Activated CD4-positive, alpha-beta T cell treated with anti-CD3 and anti-CD28 coated beads, Interleukin-2, amount 10 ng/mL, durations not matched to agents 7 days and 5 days (primary cell): ENCODE data around the gene IRF2. TPM values are rescaled to one million over a fixed set of nuclear protein-coding genes. Genes with fewer than 3 reads are reported as not detected.

Experiments used
- CTCF ChIA-PET: fragments of 350-600 bp; sonication (Branson Sonifier 250); formaldehyde crosslinking; loops from one replicate; lab custom pipeline; 2021; ENCODE audit warnings: antibody characterized with exemption; lab: Charles Lee
- POLR2A ChIA-PET: fragments of 350-600 bp; sonication (Branson Sonifier 250); formaldehyde crosslinking; loops from one replicate; lab custom pipeline; 2021; ENCODE audit warnings: antibody characterized with exemption; lab: Charles Lee
- DNase-seq: peaks from one replicate; pipeline ENCODE4 v3.0.0-alpha.2; 2020
- H3K27ac Mint-ChIP-seq: one replicate; pipeline ENCODE4 v1.8.0; 2021; ENCODE audit warnings: mild to moderate bottlenecking, moderate library complexity, mixed read lengths
- H3K27me3 Mint-ChIP-seq: one replicate; pipeline ENCODE4 v1.8.0; 2021; ENCODE audit warnings: mixed read lengths
- H3K36me3 Mint-ChIP-seq: one replicate; pipeline ENCODE4 v1.8.0; 2021; ENCODE audit warnings: low read depth, mixed read lengths
- H3K4me1 Mint-ChIP-seq: one replicate; pipeline ENCODE4 v1.8.0; 2021; ENCODE audit warnings: mixed read lengths
- H3K4me3 Mint-ChIP-seq: one replicate; pipeline ENCODE4 v1.8.0; 2021; ENCODE audit warnings: mild to moderate bottlenecking, moderate library complexity, mixed read lengths
- H3K9me3 Mint-ChIP-seq: one replicate; pipeline ENCODE4 v1.8.0; 2021; ENCODE audit warnings: mixed read lengths
- total RNA-seq, 2 experiments: library from RNA; stranded (reverse); gene quantifications; one replicate each; pipeline ENCODE4 v1.2.3, GENCODE V29; 2021

IRF2 gene
- total RNA-seq, 2 experiments from 2014 or later, result 82.1 to 84.3 TPM

DNA sequence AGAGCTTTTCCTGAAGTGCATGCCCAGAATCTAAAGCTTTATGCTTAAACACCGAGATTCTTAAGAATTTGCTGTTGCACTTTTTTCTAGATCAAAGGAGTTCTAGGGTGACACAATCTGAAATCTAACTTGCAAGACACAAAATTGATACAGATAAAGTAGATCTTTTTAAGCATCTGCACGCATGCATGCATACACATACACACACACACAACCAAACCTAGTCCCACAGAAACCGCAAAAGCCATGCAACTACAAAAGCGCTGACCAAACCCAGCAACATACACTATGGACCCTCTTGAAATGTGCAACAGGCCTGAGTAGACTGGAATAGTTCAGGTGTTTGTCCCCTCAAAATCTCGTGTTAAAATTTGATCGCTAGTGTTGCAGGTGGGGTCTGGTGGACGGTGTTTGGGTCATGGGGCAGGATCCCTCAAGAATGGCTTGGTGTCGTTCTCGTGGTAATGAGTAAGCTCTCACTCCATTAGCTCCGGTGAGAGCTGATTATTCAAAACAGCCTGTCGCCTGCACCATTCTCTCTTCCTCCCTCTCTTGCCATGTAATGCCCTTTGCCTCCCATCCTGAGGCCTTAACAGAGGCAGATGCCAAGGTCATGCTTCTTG lies 52.7 kb downstream of the IRF2 start:
- H3K4me3 Mint-ChIP-seq, result peak overlapping the region; percentile 52
- peaks cover 82% of the 10 kb centered on the region for H3K36me3 Mint-ChIP-seq
- H3K9me3 Mint-ChIP-seq, result peaks cover 4% of the 10 kb centered on the region
- ChIA-PET POLR2A (interaction anchor here (0.7 kb wide), 1 partner anchor 67 kb away, joined by 3 read pairs; no protein-coding TSS in a partner anchor), CTCF (interaction anchor here (0.6 to 2.4 kb wide), 6 partner anchors 11 to 357 kb away, joined by 3 to 7 read pairs (median 5); no protein-coding TSS in a partner anchor)
- no peaks in the 10 kb centered on the region for H3K27me3 Mint-ChIP-seq
- peak; percentile 23 for DNase-seq
- H3K4me1 Mint-ChIP-seq, result peaks cover 74% of the 10 kb centered on the region
- H3K27ac Mint-ChIP-seq, result peak overlapping the region; percentile 75

DNA sequence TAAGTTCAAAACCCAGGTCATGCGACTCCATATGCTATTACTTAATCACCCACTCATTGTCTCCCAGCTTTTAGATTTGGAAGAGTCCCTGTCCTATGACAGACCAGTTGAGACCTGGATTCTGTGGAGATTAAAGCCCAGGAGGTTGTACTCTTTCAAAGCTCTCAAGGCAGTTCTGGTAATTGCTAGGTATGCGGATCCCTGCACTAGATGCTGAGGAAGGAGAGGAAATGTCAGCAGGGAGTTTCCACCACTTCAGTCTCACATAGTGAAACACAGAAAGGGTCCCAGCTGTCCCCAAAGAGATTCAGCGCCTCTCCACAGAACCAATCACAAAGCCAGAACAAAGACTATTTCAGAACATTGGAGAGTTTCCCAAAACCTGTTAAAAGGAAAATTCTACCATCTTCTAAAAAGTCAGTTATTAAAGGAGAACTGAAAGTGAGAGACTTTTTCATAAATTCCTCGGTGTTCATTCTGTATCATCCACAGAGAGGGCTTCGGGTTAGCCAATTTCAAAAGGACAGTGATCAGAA lies 53.4 kb downstream of the IRF2 start:
- peak overlapping the region; percentile 52 for H3K4me3 Mint-ChIP-seq
- ChIA-PET POLR2A (interaction anchor here (0.7 kb wide), 1 partner anchor 66 kb away, joined by 3 read pairs; no protein-coding TSS in a partner anchor), CTCF (interaction anchor here (0.6 to 2.4 kb wide), 8 partner anchors 12 to 1971 kb away, joined by 3 to 7 read pairs (median 3); no protein-coding TSS in a partner anchor)
- no peak for DNase-seq
- peaks cover 73% of the 10 kb centered on the region for H3K4me1 Mint-ChIP-seq
- H3K27ac Mint-ChIP-seq, result peak overlapping the region; percentile 75
- peaks cover 78% of the 10 kb centered on the region for H3K36me3 Mint-ChIP-seq
- H3K9me3 Mint-ChIP-seq, result peaks cover 4% of the 10 kb centered on the region
- no peaks in the 10 kb centered on the region for H3K27me3 Mint-ChIP-seq

DNA sequence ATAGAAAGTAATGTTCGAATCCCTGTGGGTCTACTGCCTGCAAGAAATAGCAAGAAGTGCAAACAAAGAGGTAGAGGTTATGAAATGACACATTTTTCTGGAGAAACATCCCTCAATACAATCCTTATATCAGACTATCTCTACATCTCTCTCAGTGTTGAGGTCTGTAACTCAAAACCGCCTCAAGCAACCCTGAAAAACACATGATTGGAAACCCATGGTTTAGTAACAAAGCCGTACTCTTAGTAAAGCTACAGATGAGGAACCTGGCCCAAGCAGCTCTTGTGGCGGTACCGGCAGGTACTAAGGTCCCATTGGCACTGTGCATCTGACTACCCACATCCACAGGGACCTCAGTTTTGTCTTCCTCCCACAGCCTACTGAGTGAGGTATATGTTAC lies 53.9 kb downstream of the IRF2 start:
- Mint-ChIP-seq H3K27me3 (no peaks in the 10 kb centered on the region), H3K4me1 (peaks cover 78% of the 10 kb centered on the region), H3K36me3 (peaks cover 79% of the 10 kb centered on the region), H3K27ac (peak overlapping the region; percentile 75), H3K9me3 (peaks cover 4% of the 10 kb centered on the region), H3K4me3 (peak overlapping the region; percentile 52)
- CTCF ChIA-PET, result interaction anchor here (0.6 to 2.4 kb wide), 7 partner anchors 12 to 1972 kb away, joined by 3 to 7 read pairs (median 3); no protein-coding TSS in a partner anchor
- POLR2A ChIA-PET, result no interaction called here
- peak; percentile 23 for DNase-seq

DNA sequence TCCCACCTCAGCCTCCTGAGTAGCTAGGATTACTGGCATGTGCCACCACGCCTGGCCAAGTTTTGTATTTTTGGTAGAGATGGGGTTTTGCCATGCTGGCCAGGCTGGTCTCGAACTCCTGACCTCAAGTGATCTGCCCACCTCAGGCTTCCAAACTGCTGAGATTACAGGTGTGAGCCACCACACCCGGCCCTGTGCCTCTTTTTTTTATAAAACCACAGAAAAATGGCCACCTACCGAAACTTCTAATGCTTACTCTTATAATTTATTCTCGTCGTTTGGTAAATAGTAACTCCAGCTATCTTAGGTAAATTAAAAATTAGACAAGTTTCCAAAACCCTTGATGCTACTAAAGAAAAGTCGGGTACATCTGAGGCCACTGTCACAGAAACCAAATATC lies 54.4 kb downstream of the IRF2 start:
- DNase-seq, result no peak
- POLR2A ChIA-PET, result no interaction called here
- peaks cover 82% of the 10 kb centered on the region for H3K4me1 Mint-ChIP-seq
- H3K9me3 Mint-ChIP-seq, result peaks cover 4% of the 10 kb centered on the region
- H3K27ac Mint-ChIP-seq, result peak overlapping the region; percentile 75
- peak overlapping the region; percentile 52 for H3K4me3 Mint-ChIP-seq
- H3K27me3 Mint-ChIP-seq, result no peaks in the 10 kb centered on the region
- CTCF ChIA-PET, result interaction anchor here (1.1 to 2.4 kb wide), 4 partner anchors 13 to 156 kb away, joined by 3 to 7 read pairs (median 5); no protein-coding TSS in a partner anchor
- H3K36me3 Mint-ChIP-seq, result peaks cover 80% of the 10 kb centered on the region

DNA sequence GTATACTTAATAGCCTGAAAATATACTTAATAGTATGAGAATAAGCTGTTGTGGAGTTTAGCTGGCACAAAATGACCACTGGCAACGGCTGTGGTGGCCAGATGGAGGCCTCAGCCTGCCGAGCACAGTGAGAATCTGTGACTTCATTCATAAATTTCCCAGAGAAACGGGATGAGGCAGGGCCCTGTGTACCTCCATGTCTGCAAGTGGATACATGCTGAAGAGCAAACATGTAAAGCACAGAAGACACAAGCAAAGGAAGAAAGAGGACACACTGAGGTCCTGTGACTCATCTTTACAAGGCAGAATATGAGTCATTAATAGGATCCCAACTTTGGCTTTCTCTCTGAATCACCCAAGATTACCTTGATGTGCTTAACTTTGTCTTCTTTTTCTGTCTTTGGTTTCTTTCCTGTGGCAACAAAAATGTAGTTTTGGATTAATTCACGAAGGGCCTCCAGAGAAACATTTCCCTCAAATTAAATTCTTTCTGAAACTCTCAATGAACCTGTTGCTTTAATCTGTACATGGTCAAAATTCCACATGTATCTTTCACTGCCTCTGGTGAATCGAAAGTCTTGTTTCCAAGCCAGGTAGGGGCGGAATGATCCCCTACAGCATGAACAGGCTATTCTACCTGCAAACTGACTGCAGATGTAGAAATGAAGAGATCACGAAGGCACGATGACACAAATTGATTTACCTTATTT lies 56.4 kb downstream of the IRF2 start:
- CTCF ChIA-PET, result interaction anchor here (0.7 to 1.3 kb wide), 5 partner anchors 9 to 180 kb away, joined by 3 to 7 read pairs (median 3); no protein-coding TSS in a partner anchor
- peak overlapping the region; percentile 24 for H3K4me3 Mint-ChIP-seq
- peaks cover 77% of the 10 kb centered on the region for H3K36me3 Mint-ChIP-seq
- peaks cover 3% of the 10 kb centered on the region for H3K9me3 Mint-ChIP-seq
- H3K27ac Mint-ChIP-seq, result peak overlapping the region; percentile 90
- H3K4me1 Mint-ChIP-seq, result peaks cover 87% of the 10 kb centered on the region
- no peaks in the 10 kb centered on the region for H3K27me3 Mint-ChIP-seq
- POLR2A ChIA-PET, result interaction anchor here (0.5 to 1.4 kb wide), 2 partner anchors 57 to 88 kb away, joined by 3 to 9 read pairs; partner anchors contain the start of gene IRF2
- peak; percentile 24 for DNase-seq

DNA sequence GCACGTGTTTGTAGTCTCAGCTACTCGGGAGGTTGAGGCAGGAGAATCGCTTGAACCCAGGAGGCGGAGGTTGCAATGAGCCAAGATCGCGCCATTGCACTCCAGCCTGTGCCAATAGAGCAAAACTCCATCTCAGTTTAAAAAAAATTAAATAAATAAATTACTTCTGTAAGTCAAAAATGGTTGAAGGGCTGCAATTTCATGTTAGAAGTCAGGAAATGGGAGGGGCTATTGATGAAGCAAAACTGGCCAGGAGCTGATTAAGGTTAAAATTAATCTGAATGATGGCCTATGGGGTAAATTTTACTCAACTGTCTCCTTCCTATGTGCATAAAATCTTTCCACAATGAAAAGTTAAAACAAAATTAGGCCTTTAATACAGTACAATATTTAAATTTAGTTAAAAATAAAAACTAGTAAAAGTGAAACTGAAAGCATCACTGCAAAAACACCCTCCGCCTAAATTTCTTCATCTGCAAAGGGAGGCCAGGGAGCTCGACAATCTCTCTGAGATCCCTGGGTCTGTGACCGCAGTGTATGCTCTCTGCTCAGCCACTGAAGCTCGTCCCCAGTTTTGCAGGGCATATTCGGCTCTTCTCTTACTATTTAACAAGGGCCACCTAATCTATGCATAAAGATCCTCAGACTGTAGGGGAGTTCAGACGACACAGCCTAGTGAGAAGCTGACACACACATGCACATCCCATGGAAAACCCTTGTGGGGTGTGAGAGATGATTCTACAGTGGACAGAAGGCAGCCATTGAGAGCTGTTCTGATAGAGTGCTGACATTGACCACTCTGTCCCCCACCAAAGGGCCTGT lies 57.2 kb downstream of the IRF2 start:
- peak; percentile 76 for DNase-seq
- ChIA-PET CTCF (interaction anchor here (0.6 to 1.6 kb wide), 10 partner anchors 9 to 206 kb away, joined by 3 to 7 read pairs (median 3); no protein-coding TSS in a partner anchor), POLR2A (interaction anchor here (0.5 to 1.4 kb wide), 2 partner anchors 58 to 89 kb away, joined by 3 to 9 read pairs; partner anchors contain the start of gene IRF2)
- peaks cover 75% of the 10 kb centered on the region for H3K36me3 Mint-ChIP-seq
- peak overlapping the region; percentile 90 for H3K27ac Mint-ChIP-seq
- H3K27me3 Mint-ChIP-seq, result no peaks in the 10 kb centered on the region
- H3K9me3 Mint-ChIP-seq, result no peaks in the 10 kb centered on the region
- H3K4me3 Mint-ChIP-seq, result peak overlapping the region; percentile 66
- H3K4me1 Mint-ChIP-seq, result peaks cover 88% of the 10 kb centered on the region

DNA sequence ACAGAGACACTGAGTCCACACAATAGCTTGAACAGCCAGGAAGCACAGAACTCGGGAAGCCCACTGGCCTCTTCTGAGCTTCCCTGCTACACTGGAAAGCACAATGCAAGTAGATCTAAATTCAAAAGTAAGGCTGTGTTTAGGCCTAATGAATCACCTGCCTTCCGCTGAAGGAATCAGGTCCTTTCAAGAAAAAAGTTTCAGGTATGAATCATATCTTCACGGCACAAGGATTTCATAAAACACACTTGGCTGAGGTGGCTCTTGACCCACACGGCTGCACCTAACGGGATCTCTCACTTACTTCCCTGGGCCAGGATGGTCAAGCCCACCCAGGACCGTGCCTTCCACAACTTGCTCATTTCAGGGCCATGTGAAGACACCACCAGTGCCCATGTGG lies 59.3 kb downstream of the IRF2 start:
- Mint-ChIP-seq H3K4me3 (no peak overlapping the region), H3K27me3 (no peaks in the 10 kb centered on the region), H3K36me3 (peaks cover 69% of the 10 kb centered on the region), H3K27ac (peak overlapping the region; percentile 65), H3K4me1 (peaks cover 79% of the 10 kb centered on the region), H3K9me3 (no peaks in the 10 kb centered on the region)
- no peak for DNase-seq
- ChIA-PET CTCF (interaction anchor here (1.4 to 1.9 kb wide), 2 partner anchors 9 to 132 kb away, joined by 3 to 4 read pairs; no protein-coding TSS in a partner anchor), POLR2A (no interaction called here)

DNA sequence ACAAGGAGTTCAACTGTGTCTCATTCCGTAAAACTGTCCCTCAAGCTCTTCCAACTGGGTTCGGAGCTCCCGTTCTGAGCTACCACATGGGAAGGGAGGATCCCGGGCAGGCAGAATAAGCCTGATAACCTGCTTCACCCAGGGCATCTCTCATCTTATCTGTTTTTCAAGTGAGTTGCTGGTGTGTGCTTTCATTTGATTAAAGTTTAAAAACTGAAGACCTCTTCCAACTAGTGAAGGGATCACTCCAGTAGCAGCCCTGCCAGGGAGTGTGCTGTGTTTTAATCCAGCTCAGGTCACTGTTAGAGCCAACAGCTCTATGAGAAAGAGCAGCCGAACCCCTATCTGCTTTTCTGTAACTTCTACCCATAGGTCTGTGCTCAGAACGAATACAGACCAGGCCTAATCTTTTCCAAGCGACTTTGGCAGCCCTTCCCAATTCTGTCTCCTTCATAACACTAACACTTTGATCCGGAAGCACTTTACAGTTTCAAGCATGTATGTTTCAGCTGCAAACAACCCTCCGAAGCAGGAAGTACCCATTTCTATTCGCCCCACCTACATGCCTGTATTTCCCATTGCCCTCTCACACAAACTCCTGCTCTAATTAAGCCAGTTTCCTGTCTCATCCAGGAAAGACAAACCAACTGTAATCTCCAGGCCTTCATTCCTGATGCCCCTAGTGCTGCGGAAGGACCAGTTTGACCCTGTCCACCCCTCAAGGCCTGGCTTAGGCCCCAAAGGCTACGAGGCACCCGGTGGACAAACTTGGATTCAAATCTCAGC lies 60.9 kb downstream of the IRF2 start:
- H3K27me3 Mint-ChIP-seq, result no peaks in the 10 kb centered on the region
- ChIA-PET POLR2A (interaction anchor here (0.8 kb wide), 1 partner anchor 23 kb away, joined by 3 read pairs; no protein-coding TSS in a partner anchor), CTCF (interaction anchor here (0.9 to 1.6 kb wide), 6 partner anchors 21 to 149 kb away, joined by 3 to 4 read pairs (median 3); no protein-coding TSS in a partner anchor)
- H3K36me3 Mint-ChIP-seq, result peaks cover 68% of the 10 kb centered on the region
- no peak for DNase-seq
- H3K4me3 Mint-ChIP-seq, result no peak overlapping the region
- peak overlapping the region; percentile 79 for H3K27ac Mint-ChIP-seq
- H3K4me1 Mint-ChIP-seq, result peaks cover 79% of the 10 kb centered on the region
- H3K9me3 Mint-ChIP-seq, result no peaks in the 10 kb centered on the region

DNA sequence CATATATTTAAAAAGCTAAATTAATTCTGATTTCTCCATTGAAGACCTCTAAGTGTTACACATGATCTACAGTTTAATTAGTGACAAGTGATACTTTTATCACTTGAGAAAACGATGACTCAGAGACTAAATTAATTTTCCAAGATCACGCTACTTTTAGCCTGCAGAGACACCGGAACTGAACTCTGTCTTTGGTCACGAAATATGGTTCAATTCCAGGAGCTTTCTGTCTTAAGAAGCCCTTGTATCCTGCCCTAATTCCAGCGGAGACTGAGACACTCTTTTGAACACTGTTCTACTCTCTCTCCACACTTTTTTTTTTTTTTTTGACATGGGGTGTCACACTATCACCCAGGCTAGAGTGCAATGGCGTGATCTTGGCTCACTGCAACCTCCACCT lies 63.6 kb downstream of the IRF2 start:
- H3K27ac Mint-ChIP-seq, result peak overlapping the region; percentile 77
- DNase-seq, result no peak
- H3K4me3 Mint-ChIP-seq, result no peak overlapping the region
- peaks cover 74% of the 10 kb centered on the region for H3K36me3 Mint-ChIP-seq
- CTCF ChIA-PET, result no interaction called here
- peaks cover 75% of the 10 kb centered on the region for H3K4me1 Mint-ChIP-seq
- POLR2A ChIA-PET, result no interaction called here
- H3K27me3 Mint-ChIP-seq, result no peaks in the 10 kb centered on the region
- H3K9me3 Mint-ChIP-seq, result no peaks in the 10 kb centered on the region

DNA sequence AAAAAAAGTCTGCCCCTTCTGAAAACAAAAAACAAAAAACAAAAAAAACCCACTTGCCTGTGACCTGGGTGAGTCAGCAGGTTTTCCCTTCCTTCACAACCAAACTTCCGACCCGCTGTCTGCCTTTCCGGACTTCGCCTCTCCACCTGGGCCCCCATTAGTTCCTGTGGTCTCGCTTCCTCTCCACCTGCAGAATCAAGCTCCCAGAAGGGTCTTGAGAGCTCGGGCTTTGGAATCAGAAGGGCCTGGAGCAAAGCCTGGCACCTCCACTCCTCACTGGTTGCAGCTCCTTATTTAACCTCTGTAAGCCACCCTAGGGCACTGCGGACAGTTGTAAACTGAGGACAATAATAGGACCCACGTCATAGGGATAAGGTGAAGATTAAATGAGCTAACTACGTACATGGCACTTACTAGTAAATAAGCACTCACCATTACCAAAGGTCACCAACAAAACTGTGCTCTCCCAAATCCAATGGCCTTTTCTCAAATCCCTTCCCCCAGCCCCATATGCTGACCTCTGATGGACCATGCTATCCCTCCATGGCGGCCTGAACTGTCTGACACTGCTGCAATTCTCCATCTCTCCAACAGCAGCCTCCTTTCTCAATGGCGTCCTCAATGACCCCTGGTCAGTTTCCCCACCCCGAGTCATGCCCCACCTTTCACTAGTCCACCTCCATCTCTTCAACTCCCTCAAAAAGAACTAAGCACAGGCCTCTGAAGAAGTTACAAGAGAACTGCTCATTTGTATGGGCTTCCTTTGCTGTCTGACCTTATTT lies 64.2 kb downstream of the IRF2 start:
- peak; percentile 42 for DNase-seq
- CTCF ChIA-PET, result interaction anchor here (0.6 to 1.3 kb wide), 3 partner anchors 11 to 746 kb away, joined by 3 to 5 read pairs (median 3); no protein-coding TSS in a partner anchor
- Mint-ChIP-seq H3K4me1 (peaks cover 72% of the 10 kb centered on the region), H3K27ac (peak overlapping the region; percentile 85), H3K36me3 (peaks cover 74% of the 10 kb centered on the region), H3K9me3 (no peaks in the 10 kb centered on the region), H3K27me3 (no peaks in the 10 kb centered on the region), H3K4me3 (peak overlapping the region; percentile 40)
- POLR2A ChIA-PET, result no interaction called here
